Hematopoietic multipotent progenitor cell treated with erythropoietin and hydrocortisone succinate and interleukin-3 and kit ligand, for 8 days (in vitro differentiated cells): Measurements from ENCODE around the gene PLEKHG4B.
A peak's percentile ranks its signal among the peaks of the same experiment; 100 is the strongest.

Source experiments
- DNase-seq: peaks from one replicate; pipeline ENCODE4 v3.0.0-alpha.2; 2015

The PLEKHG4B gene

DNA sequence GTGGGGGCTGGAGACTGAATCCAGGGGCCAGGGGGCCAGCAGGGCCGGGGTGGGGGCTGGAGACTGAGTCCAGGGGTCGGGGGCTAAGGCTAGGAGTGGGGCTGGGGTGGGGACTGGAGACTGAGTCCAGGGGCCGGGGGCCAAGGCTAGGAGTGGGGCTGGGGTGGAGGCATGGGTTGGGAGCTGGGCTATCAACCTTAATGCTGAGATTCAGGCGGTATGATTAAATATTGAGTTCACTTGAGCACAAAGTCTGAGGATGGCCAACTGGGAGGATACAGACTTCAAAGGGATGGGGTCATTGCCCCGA is 82.3 kb downstream of the PLEKHG4B start:
- DNase-seq, result no peak

DNA sequence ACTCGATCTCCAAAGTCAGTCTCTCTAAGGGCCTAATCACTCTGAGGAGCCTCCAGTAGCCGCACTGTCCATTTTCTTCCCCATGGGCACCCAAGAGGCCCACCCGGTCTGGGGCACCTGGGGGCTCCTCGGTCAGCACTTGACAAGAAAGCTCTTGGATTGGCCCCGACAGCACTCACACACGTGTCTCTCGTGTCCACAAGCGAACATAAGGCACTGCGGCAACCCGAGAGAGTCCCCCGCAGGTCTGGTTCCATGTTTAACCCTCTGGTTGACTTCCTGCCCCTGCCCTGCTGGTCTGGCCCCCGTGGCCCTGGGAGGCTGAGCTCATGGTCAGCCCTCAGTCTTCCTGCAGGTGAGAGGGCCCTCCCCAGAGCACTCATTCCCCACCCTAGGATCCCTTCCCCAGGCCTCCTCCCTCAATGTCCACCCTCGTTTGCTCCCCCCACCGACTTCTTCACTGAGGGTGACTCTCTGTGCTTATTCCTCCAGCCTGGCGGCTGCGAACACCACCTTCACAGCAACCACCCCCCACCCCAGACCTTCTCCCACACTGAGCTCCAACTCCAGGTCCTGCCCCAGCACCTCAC is 83.0 kb downstream of the PLEKHG4B start:
- DNase-seq, result no peak

DNA sequence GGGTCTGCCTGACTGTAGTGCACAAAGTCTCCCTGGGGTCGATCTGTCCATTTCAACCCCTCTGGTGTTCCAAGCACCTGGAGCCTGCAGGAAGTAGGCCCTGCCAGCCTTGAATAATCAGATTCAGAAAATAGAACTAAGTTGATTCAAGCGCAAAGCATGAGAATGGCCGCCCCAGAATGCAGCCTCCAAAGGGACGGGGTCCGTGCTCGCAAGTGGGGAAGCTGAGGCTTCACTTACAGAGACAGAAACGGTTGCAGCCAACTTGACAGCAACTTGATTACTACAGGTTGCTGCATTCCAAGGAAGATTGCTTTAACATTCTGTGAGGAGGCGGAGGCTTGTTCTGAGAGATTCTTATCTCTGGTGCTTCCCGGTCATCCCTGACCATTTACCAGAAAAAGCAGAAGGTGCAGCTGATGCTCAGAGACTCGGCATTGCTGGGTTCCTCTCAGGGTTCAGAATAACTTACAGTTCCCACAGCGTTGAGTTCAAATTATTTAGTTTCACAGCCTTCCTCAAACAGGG is 84.4 kb downstream of the PLEKHG4B start:
- no peak for DNase-seq

DNA sequence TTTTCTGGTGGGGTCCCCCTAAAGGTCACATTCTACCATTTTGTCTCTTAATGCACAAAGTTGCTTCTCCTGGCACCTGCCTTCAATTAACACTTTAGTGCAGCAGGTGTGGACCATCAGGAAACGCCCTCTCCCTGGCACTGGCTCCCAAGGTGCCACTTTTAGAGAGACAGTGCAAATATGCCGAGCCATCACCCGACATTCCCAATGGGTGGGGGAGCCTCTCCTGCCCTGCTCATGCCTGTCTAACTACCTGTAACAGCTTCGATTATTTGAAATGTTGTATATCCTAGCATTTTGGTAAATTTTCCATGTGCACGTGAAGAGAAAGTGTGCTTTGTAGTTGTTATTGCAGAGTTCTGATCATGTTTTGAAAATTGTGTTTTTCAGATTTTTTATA is 86.1 kb downstream of the PLEKHG4B start:
- DNase-seq, result no peak

DNA sequence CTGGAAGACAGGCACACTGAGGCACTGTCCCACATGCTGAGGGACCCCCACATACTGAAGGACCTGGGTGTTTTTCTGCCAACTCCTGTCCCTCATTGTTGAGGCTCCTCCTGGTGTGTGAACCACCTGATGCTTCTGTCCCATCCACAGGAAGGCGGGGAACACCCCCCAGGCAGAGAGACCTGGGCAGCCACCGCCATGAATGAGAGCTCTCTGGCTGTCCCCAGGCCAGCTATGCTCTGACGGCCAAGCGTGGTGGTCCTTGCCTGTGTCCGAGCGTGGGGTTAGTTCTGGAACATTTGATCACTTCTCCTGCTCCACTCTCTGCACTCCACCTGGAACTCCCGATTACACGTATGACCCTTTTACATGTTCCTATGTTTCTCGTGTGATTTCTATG is 87.4 kb downstream of the PLEKHG4B start:
- no peak for DNase-seq

DNA sequence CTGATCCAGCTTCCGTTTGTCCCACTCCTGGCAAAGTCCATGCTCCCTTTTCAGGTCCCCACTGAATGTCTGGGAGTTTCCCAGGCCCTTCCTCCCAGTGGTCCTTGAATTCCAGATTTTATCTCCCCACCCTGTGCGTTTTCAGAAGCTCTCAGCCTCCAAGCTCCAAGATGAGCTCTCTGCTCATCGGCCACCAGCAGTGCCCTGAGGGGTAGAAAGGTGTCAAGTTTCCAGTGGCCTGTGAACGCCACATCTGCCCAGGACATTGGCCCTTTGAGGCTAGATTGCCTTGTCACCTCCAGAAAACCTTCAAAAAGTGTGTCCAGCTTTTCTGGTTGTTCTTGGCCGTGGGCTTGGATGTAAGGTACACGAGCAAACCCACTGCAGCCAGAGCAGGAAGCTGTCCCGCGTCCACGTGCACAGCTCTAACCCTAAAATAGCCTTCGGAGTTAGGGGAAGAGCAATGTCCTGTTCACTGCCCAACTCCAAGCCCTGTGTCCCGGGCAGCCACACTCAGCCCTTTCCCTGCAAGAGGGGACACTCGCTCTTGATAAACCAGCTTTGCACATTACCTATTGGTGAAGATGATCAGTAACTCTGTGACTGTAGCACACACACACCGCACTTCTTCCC is 88.4 kb downstream of the PLEKHG4B start:
- no peak for DNase-seq

DNA sequence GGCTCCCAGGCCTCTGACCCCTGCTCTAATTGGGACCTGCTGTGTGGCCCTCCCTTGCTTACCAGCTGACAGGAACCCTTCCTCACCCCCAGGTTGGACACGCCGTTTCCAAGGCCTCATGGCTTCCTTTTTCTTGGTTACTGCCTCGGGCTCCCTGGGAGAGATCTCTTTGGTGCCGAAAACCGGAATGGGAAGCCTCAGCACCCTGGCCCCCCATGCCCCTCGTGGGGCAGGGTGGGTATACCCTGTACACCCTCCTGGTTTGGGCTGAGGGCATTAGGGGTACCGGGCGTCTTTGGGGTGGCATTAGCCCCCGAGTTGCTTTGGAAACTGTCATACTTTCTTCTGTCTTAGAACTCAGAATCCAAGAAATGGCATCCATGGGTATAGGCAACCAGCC is 89.2 kb downstream of the PLEKHG4B start:
- no peak for DNase-seq

DNA sequence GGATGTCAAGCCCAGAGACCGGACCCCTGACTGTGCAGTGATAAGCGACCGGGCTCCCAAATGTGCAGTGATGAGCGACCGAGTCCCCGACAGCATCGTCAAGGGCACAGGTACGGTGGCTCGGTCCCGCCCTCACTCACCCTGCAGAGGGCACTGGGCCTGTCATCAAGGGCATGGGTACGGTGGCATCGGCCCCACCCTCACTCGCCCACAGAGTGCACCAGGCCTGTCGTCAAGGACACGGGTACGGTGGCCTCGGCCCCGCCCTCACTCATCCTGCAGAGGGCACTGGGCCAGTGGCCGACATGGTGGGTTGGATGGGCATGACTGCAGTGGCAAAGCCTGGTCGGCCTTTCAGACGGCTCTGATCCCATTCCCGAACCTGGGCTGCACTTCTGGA is 89.6 kb downstream of the PLEKHG4B start:
- DNase-seq, result no peak

DNA sequence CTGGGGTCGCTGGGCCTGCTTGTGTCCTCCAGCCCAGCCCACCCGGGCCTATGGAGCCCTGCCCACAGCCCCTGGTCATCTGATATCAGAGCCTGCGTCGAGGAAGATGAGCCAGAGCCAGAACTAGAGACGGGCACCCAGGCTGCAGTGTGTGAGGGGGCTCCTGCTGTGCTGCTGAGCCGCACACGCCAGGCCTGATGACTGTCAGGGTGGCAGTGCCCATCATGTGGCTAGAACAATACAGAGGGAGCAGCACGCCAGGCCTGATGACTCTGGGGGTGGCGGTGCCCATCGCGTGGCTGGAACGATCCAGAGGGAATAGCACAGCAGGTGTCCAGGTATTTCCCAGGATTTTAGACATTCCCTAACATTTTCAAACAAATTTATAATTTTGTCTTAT is 90.2 kb downstream of the PLEKHG4B start:
- no peak for DNase-seq

DNA sequence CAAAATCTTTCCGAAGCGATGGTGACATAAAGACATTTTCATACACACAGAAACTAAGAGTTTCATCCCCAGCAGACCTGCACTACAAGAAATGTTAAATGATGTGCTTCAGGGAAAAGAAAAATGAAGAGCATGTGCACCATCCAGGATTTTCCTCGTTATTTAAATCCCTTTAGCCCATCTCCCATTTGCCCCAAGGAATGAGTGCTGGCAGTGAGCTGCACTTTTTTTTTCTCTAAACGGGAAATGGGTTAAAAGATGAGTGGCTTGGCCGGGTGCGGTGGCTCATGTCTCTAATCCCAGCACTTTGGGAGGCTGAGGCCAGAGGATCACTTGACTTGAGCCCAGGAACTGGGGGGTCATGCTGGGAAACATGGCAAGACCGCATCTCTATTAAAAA is 92.5 kb downstream of the PLEKHG4B start:
- DNase-seq, result no peak

DNA sequence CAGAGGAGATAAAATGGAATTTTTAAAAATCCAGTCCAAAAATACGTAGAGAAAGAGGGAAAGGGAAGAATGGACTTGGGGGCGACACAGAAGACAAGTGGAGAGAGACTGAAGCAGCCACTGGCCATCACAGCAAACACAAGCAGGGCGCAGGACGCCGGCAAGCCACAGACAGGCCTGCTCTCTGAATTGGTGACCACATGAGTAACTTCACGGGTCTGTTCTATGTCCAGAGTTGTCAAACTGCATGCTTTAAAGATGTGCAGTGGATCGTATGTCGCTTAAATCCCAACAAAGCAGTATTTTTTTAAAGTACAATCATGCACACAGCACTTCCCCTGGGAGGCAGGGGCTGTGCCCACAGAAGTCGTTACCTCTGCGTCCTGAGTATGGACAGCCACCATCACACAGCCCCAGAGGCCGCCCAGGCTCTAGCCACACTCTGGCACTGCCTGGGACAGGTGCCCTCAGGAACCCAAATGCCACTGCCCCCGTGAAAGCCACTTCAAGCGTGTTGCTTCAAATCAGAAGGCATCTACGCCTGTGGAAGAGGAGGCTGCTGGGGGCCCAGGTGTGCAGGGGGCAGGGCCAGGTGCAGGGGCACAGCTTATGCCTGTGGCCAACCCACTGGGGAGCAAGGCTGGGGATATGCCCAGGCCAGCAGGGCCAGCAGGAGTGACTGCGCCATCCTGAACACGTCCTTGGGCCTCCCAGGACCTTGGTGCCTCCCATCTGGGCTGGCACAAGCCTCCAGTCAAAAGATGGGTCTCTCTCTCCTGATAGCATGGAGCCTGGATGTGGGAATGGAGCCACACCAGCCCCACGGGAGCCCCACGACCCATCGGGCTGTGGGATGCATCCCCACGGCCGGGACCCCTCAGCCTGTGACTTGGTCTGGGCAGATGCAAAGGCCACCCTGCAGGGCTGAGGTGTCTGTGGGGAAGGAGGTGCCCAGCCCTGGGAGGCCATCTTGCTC is 93.4 kb downstream of the PLEKHG4B start:
- no peak for DNase-seq

DNA sequence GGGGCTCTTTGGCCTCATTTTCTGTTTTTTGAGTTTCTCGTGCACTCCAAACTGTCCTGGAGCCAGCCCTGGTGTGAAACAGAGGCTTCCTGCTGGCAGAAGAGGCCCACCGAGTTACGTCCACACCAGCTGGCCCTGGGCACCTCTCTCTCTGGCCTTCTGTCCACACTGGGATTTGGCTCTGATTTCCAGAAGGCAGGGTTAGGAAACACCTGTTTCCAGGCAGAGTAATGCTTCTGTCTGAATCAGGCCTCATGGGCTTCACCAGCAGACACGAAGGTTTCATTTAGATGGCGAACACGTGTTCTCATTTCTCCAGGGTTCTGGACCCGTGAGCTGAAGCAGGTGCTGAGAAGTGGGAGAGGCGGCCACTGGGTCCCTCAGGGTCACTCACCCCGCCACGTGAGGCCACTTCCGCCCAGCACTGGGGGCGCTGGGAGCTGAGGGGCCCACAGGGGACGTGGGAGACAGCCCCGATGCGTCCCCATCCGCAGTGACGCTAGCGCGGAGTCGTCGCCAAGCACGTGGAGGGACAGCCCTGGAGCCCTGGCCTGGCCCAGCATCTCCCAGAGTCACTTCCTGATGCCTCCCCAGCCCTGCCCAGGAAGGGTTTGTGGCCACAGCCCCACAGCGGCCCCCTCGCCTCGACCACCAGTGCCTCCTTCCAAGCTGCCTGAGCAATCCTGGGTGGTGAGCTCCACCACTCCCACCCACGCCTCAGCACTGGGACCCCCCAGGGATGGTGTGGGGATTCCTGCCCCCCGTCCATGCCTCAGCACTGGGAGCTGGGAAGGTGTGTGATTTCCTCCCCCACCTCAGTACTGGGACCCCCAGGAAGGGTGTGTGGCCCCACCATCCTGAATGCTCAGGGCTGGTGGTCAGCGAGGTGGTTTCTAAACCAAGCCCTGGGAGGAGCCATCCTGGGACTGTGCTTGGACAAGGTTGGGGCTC is 94.4 kb downstream of the PLEKHG4B start:
- no peak for DNase-seq

DNA sequence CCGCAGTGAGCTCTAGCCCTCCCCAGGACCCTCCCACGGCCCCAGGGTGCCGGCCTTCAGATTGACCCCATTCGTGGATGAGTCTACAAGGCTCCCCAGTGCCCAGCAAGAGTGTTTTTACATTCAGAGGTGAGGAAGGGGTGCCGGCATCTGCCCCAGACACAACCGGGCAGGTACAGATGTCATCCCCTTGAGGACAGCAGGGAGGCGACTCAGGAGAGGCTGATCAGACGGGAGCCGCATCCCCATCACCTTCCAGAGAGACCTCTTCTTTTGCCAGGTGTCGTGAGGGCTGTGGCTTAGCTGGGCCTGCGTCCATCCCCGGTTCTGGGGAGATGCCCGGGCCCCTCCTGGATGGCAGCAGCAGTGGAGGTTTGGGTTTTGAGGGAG is 95.1 kb downstream of the PLEKHG4B start:
- DNase-seq, result no peak

DNA sequence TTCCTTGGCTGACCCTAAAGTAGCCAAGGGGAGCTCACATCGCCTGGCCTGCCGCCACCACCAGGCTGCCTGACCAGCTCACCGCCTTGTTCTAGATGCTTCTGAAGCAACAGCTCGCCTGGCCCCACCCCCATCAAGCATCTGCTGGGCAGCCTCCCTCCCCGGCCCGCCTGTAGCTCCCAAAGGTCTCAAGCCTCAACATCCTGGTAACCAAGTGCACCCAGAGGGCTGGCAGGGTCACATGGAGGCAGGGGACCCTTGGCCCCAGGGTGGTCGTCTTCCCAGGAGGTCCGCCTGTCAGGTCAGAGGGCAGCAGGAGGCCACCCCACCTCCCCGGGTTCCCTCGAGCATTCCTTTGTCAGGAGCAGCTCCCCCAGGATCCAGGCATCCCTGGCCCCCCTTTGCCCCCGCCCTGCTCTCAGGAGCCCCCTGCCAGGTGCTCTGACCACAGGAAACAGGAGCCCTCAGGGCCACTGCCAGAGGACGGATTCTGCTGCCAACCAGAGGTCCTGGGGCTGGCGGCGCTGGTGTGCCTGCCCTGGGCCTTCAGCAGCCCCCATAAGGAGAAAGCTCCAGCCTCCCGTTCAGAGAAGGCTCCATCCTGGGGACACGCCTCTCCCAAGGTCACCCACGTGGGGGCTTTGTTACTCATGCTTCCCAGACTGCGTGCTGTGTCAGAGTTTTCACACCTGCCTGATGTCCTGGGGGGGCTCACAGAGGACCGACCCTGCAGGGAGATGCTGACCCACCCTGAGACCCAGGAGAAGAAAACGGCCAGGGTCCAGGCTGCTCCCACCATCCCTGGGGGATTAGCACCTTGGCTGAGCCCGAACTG is 95.9 kb downstream of the PLEKHG4B start:
- DNase-seq, result no peak

DNA sequence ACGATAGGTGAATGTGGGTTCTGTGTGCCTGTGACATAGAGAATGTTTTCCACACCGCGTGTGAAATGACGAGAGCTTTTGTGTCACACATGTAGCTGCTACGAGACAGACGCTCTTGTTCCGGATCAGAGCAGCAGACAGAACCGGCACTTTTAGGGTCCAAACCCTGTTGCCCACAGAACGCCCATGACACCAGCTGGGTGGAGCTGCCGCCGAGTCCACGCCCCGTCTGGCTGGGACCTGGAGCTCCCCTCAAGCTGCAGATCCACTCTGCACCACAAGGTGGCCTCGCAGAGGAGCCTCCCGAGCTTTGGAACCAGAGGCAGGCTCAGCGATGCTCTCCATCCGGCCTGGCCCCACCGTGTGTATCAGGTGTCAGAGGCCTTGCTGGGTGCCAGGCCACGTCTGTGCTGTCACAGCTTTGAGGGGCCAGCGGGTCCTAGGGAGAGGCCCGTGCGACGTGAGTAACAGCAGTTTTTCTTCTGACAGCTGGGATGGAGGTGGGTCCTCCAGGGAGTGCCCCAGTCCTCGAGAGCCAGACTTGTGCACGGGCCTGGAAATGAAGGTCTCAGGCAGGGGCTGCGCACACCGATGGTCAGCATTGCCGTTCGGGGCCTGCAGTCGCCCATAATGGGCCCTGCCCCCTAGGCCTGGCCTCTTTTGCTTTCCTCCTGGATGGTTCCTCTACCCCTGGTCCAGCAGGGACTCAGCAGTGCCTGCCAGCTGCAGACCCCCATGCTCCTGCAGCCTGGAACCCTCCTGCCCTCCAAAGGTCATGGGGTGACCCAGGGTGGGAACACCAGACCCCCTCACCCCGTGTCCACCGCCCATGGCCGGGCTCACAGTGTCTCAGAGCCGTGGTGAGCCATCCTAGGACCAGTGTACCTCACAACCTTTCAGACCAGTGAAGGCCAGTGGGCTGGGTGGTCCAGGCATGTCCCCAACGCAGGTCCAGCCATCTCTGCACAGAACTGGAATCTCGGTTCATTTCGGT is 96.8 kb downstream of the PLEKHG4B start:
- DNase-seq, result peak; percentile 85

DNA sequence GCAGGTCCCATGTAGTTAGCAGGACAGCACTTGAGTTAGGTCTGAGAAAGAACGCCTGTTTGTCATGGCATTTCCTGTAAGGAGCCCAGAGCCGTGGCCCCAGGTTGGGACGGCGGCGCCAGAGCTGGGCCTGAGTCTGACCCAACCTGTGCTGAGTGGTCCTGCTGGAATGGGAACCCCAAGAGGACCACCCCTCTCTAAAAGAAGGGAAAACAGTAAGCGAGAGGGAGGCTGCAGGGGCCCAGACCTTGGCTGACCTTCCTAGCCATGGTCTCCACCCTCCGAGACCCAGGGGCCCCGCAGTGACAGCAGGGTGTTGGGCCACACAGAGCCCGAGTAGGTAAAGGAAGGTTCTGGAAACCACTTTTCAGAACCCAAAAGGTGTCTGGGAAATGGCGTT is 97.5 kb downstream of the PLEKHG4B start:
- DNase-seq, result no peak

DNA sequence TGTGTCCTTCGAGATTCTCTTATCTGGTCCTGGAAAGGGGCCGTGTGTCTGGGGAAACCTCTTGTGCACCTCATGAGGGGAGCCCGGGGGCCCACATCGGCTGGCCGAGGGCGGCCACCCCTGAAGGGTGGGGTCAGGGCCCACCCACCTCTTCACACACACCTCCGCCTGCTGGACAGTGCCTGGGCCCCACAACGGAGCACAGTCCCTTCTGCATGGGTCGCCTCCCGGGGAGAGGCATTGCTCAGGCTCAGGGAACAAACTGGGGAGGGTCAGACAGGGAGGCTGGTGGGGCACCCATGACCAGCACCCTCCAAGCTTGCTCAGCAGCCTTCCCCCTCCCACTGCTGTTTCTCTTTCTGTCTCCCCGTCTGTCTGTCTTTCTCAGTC is 98.0 kb downstream of the PLEKHG4B start:
- DNase-seq, result no peak

DNA sequence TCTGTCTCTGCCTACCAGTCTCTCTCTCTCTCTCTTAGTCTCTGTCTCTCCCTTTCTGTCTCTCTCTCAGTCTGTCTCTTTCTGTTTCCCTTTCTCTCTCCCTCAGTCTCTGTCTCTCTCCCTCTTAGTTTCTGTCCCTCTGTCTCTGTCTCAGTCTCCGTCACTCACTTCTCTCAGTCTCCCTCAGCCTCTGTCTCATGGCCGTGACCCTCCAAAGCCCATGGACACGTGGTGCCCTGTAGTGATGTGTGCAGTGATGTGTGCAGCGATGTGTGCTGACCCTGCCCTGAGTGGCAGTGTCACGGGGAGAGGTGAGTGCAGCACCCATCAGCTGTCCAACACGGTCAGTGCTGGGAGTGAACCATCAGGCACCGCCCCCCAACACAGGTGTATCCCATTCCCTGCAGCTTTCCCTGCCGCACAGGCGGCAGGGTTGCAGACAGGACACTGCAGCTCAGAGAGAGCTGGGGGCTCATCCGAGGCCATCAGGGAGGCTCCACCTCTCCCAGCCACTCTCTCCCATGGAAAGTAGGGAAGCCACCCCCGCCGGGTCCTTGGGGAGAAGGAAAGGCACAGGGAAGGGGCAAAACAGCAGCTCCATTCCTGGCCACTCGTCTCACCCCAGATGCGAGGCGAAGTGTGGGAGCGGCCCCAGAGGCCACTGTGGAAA is 98.5 kb downstream of the PLEKHG4B start:
- no peak for DNase-seq

DNA sequence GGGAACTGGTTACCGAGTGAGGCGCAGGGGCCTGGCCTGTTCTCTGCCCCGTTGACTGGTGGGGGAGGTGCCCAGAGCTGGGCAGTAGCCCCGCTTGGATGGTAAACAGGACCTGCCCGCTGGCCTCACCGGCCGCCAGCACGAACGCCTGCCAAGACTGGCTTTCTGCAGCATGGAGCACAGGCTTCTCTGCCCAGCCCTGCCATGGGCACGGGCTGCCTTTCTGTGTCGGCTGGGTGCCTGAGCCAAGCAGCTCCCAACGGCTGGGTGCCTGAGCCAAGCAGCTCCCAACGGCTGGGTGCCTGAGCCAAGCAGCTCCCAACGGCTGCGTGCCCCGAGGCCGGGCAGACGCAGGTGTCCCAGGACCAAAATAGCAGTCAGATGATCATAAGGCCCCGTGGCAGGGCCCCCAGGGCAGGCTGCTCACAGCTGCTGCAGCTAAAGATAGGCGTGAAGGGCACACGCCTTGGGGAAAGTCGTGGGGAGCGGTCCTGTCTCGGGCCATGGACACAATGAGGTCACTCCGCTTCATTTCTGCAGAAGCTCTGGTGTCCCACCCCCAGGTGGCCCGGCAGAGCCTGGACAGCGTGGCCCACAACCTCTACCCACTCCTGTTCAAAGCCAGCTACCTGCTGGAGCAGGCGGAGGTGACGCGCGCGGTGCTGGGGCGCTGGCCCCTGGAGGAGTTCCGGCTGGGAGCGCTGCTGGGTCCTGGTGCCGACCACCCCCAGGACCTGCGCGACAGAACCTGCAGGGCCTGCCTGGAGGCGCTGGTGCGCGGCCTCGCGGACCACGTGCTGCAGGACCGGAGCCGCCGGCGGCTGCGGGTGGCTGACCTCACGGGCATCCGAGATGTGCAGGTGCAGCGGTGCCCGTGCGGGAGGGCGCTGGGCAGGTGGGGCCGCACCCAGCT is 99.3 kb downstream of the PLEKHG4B start, which contains the start of gene LRRC14B:
LRRC14B (plus strand) TSS at position 460 of the 913 bp plus-strand sequence; CDS start at position 504, 44 bp downstream.
- peak; percentile 4 for DNase-seq
